Transverse colon (tissue), 4 donors: ENCODE results near the gene DPY19L1. TPM values are rescaled to one million over a fixed set of nuclear protein-coding genes. Genes with fewer than 3 reads are reported as not detected.
"Not testable (repeated sequence)": the region's sequence is repeated elsewhere in the genome, so short reads cannot be mapped to it uniquely, and the experiment has no call there.

Experiments
- DNase-seq: peaks from one replicate; pipeline ENCODE4 v3.0.0-alpha.2; 2019
- H3K27ac ChIP-seq, 4 donors: fragments of 200-600 bp; sonication (generic); 2 replicates each; pipeline ENCODE4 v1.5.1; 2016 to 2018; ENCODE audit warnings: inconsistent platforms in 4 of 4
- H3K27me3 ChIP-seq: fragments of 200-600 bp; sonication (generic); 2 replicates; pipeline ENCODE4 v1.5.1; 2017; ENCODE audit warnings: inconsistent platforms
- H3K36me3 ChIP-seq, 4 donors: fragments of 200-600 bp; sonication (generic); 2 replicates each; pipeline ENCODE4 v1.5.1; 2017 to 2019; ENCODE audit warnings: inconsistent platforms in 4 of 4
- H3K4me1 ChIP-seq, 4 donors: fragments of 200-600 bp; sonication (generic); 2 replicates each; pipeline ENCODE4 v1.5.1; 2017 to 2020; ENCODE audit warnings: inconsistent platforms in 4 of 4
- H3K4me3 ChIP-seq, 4 donors: fragments of 200-600 bp; sonication (generic); 1 replicate in 1 of 4; 2 replicates in 3 of 4; pipeline versions ENCODE4 v1.5.1 to v1.6.1; 2017 to 2019; ENCODE audit warnings: inconsistent platforms in 4 of 4
- H3K9me3 ChIP-seq, 2 donors: fragments of 200-600 bp; sonication (generic); 2 replicates each; pipeline ENCODE4 v1.5.1; 2017 to 2019; ENCODE audit warnings: inconsistent platforms in 2 of 2
- CTCF ChIP-seq, 5 experiments: fragments of 200-600 bp in 3 of 5; fragments of 450-650 bp in 2 of 5; sonication (generic) in 3 of 5; IDR thresholded peaks; 1 replicate in 2 of 5; 2 replicates in 3 of 5; pipeline ENCODE4 v1.5.1; 2016 to 2017; ENCODE audit warnings: antibody characterized with exemption in 5 of 5, inconsistent platforms in 3 of 5, mild to moderate bottlenecking in 2 of 5, moderate library complexity in 1 of 5
- POLR2A ChIP-seq: fragments of 450-650 bp; IDR thresholded peaks from one replicate; pipeline ENCODE4 v1.6.1; 2016; ENCODE audit warnings: antibody characterized with exemption, mild to moderate bottlenecking, moderate library complexity
- POLR2AphosphoS5 ChIP-seq, 3 donors: sonication (generic); formaldehyde crosslinking; IDR thresholded peaks; one replicate each; pipeline ENCODE4 v1.6.1; 2016; ENCODE audit warnings: antibody characterized with exemption in 3 of 3
- WGBS, 2 donors: methylation state at CpG; one replicate each; pipeline ENCODE4 v1.1.5; 2018; ENCODE audit warnings: low coverage in 1 of 2; 5-methylcytosine and 5-hydroxymethylcytosine counted together
- in situ Hi-C, 4 donors: fragments of 200-750 bp; cut with MboI; loops; one replicate each; pipeline versions ENCODE4 v1.15.0 to v1.15.1; 2017; ENCODE audit warnings: low sequenced_read_pairs in 3 of 4, low pct_ligation_motif_present in 1 of 4, low pct_unique_long_range_greater_than_20kb in 1 of 4
- intact Hi-C: fragments of 100-400 bp; cut with DNase I; formaldehyde crosslinking; loops from one replicate; pipeline ENCODE4 v1.15.1; 2023; ENCODE audit warnings: low total_unique reads
- total RNA-seq, 4 donors: library from RNA; depleted of rRNA; stranded (reverse); fragments of >200 nt; gene quantifications; one replicate each; pipeline ENCODE4 v1.1.0, GENCODE V29; 2016

DPY19L1 gene
- total RNA-seq: 10 to 100 TPM in 3 of 4 donors, 1 to 10 TPM in 1; 1.6 to 14.7 (median 12.0) TPM

GRCh38 chr7:35037211-35037525 is at the start of gene DPY19L1:
DPY19L1 (minus strand) TSS chr7:35037485; CDS start chr7:35037394, 91 bp downstream.
- Histone ChIP-seq H3K9me3 (no peaks in the 10 kb centered on the region), H3K27me3 (no peaks in the 10 kb centered on the region), H3K36me3 (no peaks in the 10 kb centered on the region), H3K27ac (peak within 1 kb of the TSS; percentile 88 to 96 (median 94)), H3K4me3 (peak within 1 kb of the TSS; percentile 70 to 87 (median 78)), H3K4me1 (peaks cover 14 to 36% (median 19%) of the 10 kb centered on the region in 4 donors)
- 0% methylated on average over 1 of the region's 48 CpGs; no CpG with 5 or more reads in 1 of the 2 donors for WGBS, 2 donors
- DNase-seq: no peak
- in situ Hi-C loops (no loop called here), intact Hi-C loops (no loop called here)
- TF ChIP-seq POLR2AphosphoS5 (IDR thresholded peaks at IDR 0.05) (peak; percentile 43 to 76 (median 72)), POLR2A (no peak)

GRCh38 chr7:35079517-35079916 is 42.2 kb upstream of the DPY19L1 start:
- in situ Hi-C loops, H3K4me1 ChIP-seq, H3K27ac ChIP-seq, intact Hi-C loops, DNase-seq, H3K27me3 ChIP-seq, H3K36me3 ChIP-seq, H3K4me3 ChIP-seq, H3K9me3 ChIP-seq: not testable (repeated sequence)
- 80 to 89% methylated on average over 3 of the region's 3 CpGs for WGBS, 2 donors

- WGBS, 2 donors: 63 to 70% methylated on average over 2 to 5 of the region's 5 CpGs
- in situ Hi-C loops, H3K27ac ChIP-seq, intact Hi-C loops, H3K4me1 ChIP-seq, DNase-seq, H3K36me3 ChIP-seq, H3K4me3 ChIP-seq, H3K9me3 ChIP-seq, H3K27me3 ChIP-seq: not testable (repeated sequence)
Observed at GRCh38 chr7:35074008-35074407, 36.7 kb upstream of the DPY19L1 start.

GRCh38 chr7:35072950-35073827 is 35.9 kb upstream of the DPY19L1 start:
- in situ Hi-C loops, H3K27me3 ChIP-seq, H3K36me3 ChIP-seq, H3K27ac ChIP-seq, H3K4me1 ChIP-seq, H3K9me3 ChIP-seq, intact Hi-C loops, H3K4me3 ChIP-seq, DNase-seq: not testable (repeated sequence)
- peak in 2 of 5 experiments; percentile 20 to 21 for TF ChIP-seq CTCF (IDR thresholded peaks at IDR 0.05)
- 32 to 37% methylated on average over 14 of the region's 14 CpGs for WGBS, 2 donors

GRCh38 chr7:35069084-35069483 is 31.8 kb upstream of the DPY19L1 start:
- whole genome bisulfite sequencing, 2 donors: 64% methylated on average over 1 of the region's 1 CpG; no CpG with 5 or more reads in 1 of the 2 donors
- DNase-seq, H3K36me3 ChIP-seq, H3K27me3 ChIP-seq, H3K27ac ChIP-seq, H3K9me3 ChIP-seq, intact Hi-C loops, in situ Hi-C loops, H3K4me3 ChIP-seq, H3K4me1 ChIP-seq: not testable (repeated sequence)

- DNase-seq, H3K27ac ChIP-seq, H3K4me1 ChIP-seq, H3K27me3 ChIP-seq, H3K4me3 ChIP-seq, H3K36me3 ChIP-seq, intact Hi-C loops, in situ Hi-C loops, H3K9me3 ChIP-seq: not testable (repeated sequence)
- WGBS, 2 donors: 61% methylated on average over 2 of the region's 2 CpGs; no CpG with 5 or more reads in 1 of the 2 donors
Observed at GRCh38 chr7:35065382-35065781, 28.1 kb upstream of the DPY19L1 start.

GRCh38 chr7:35058571-35058970 is 21.3 kb upstream of the DPY19L1 start:
- H3K27me3 ChIP-seq, H3K9me3 ChIP-seq, H3K4me1 ChIP-seq, H3K36me3 ChIP-seq, intact Hi-C loops, H3K27ac ChIP-seq, DNase-seq, in situ Hi-C loops, H3K4me3 ChIP-seq: not testable (repeated sequence)
- 98% methylated on average over 3 of the region's 3 CpGs; no CpG with 5 or more reads in 1 of the 2 donors for WGBS, 2 donors

- H3K4me1 ChIP-seq, H3K36me3 ChIP-seq, H3K27ac ChIP-seq, intact Hi-C loops, H3K4me3 ChIP-seq, H3K9me3 ChIP-seq, DNase-seq, in situ Hi-C loops, H3K27me3 ChIP-seq: not testable (repeated sequence)
- WGBS, 2 donors: 83 to 89% methylated on average over 4 to 9 of the region's 11 CpGs
Observed at GRCh38 chr7:35057505-35058451, 20.5 kb upstream of the DPY19L1 start.

GRCh38 chr7:35055733-35056132 is 18.4 kb upstream of the DPY19L1 start:
- intact Hi-C loops, H3K36me3 ChIP-seq, H3K27ac ChIP-seq, H3K27me3 ChIP-seq, H3K9me3 ChIP-seq, H3K4me1 ChIP-seq, in situ Hi-C loops, DNase-seq, H3K4me3 ChIP-seq: not testable (repeated sequence)
- WGBS, 2 donors: 50 to 69% methylated on average over 1 to 2 of the region's 2 CpGs
